ENCODE results near the gene ARHGEF1.

Gene ARHGEF1

GRCh38 chr19:41928754-41929535 is 46.0 kb downstream of the ARHGEF1 start (continued):
- peak; percentile 53 for TF ChIP-seq PATZ1 (tag by site-specific recombination; IDR thresholded peaks at IDR 0.05)
- 0 out of 2 replicates have a peak, but pooled peaks have one; percentile 63 for TF ChIP-seq ZSCAN18 (tag by site-specific recombination; IDR thresholded peaks at IDR 0.05)
- TF ChIP-seq, protein P1, sequence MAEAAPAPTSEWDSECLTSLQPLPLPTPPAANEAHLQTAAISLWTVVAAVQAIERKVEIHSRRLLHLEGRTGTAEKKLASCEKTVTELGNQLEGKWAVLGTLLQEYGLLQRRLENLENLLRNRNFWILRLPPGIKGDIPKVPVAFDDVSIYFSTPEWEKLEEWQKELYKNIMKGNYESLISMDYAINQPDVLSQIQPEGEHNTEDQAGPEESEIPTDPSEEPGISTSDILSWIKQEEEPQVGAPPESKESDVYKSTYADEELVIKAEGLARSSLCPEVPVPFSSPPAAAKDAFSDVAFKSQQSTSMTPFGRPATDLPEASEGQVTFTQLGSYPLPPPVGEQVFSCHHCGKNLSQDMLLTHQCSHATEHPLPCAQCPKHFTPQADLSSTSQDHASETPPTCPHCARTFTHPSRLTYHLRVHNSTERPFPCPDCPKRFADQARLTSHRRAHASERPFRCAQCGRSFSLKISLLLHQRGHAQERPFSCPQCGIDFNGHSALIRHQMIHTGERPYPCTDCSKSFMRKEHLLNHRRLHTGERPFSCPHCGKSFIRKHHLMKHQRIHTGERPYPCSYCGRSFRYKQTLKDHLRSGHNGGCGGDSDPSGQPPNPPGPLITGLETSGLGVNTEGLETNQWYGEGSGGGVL (tag by site-specific recombination; IDR thresholded peaks at IDR 0.05): peak; percentile 32; the same call in 1 of the 2 replicates
- no peak for TF ChIP-seq GLI4 (tag by site-specific recombination; IDR thresholded peaks at IDR 0.05)
- peak; percentile 49 for TF ChIP-seq ZNF266 (tag by site-specific recombination; IDR thresholded peaks at IDR 0.05; ENCODE audit: low read depth)
- peak; percentile 95 for TF ChIP-seq ZNF335 (tag by site-specific recombination; conservative IDR thresholded peaks at IDR 0.05)
- TF ChIP-seq ZNF785 (tag by site-specific recombination; IDR thresholded peaks at IDR 0.05): peak; percentile 84; the same call in 1 of the 2 replicates
- TF ChIP-seq KLF17 (tag by site-specific recombination; IDR thresholded peaks at IDR 0.05): peak; percentile 91
- TF ChIP-seq, protein P2, sequence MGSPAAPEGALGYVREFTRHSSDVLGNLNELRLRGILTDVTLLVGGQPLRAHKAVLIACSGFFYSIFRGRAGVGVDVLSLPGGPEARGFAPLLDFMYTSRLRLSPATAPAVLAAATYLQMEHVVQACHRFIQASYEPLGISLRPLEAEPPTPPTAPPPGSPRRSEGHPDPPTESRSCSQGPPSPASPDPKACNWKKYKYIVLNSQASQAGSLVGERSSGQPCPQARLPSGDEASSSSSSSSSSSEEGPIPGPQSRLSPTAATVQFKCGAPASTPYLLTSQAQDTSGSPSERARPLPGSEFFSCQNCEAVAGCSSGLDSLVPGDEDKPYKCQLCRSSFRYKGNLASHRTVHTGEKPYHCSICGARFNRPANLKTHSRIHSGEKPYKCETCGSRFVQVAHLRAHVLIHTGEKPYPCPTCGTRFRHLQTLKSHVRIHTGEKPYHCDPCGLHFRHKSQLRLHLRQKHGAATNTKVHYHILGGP (tag by site-specific recombination; IDR thresholded peaks at IDR 0.05): 0 out of 2 replicates have a peak, but pooled peaks have one; percentile 25

DNA sequence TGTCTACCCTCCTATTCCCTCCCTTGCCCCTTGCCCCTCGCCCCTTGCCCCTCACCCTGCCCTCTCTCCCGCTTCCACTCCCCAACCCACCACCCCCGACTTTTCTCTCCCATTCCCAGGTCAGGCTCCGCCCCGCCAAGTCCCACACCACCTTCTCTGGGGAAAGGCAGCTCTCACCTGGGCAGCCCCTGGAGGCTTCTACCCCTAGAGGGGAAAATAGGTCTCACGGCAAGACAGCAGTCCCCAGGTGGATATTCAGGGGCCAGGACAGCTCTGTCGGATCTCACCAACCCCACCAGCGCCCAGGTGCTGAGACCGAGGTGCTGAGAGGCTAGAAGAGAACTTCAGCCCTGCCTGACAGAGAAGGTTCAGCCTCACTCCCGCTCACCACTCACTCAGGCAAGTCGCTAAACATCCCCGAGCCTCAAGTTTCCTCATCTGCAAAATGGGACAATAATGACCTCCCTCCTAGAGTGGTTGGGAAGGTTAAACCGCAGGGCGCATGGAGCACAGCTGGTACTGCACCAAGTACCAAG is 46.6 kb downstream of the ARHGEF1 start:
- CTCF ChIA-PET: interaction anchor here (0.6 to 1.8 kb wide), 8 partner anchors 15 to 1560 kb away, joined by 3 to 5 read pairs (median 4); no protein-coding TSS in a partner anchor
- no peaks in the 10 kb centered on the region for H3K9me3 ChIP-seq (ENCODE audit: control insufficient read depth, insufficient read depth, low read depth, low read length)
- POLR2A ChIA-PET: interaction anchor here (0.6 to 2.0 kb wide), 3 partner anchors 57 to 102 kb away, joined by 4 to 7 read pairs (median 7); partner anchors contain the start of gene RPS19
- peaks cover 4% of the 10 kb centered on the region for H3K4me1 ChIP-seq (ENCODE audit: control insufficient read depth, insufficient read depth, low read length)
- H3K36me3 ChIP-seq (ENCODE audit: control insufficient read depth in 2 of 2, insufficient read depth in 1 of 2, low read length in 2 of 2): no peaks in the 10 kb centered on the region
- no peak overlapping the region for H3K27ac ChIP-seq (ENCODE audit: extremely low read depth, low read depth, low read length)
- no peak overlapping the region for H3K4me3 ChIP-seq (ENCODE audit: low read depth, low read length)
- TF ChIP-seq ZNF747 (tag by site-specific recombination; IDR thresholded peaks at IDR 0.05) (no peak), BCL11B (tag by site-specific recombination; IDR thresholded peaks at IDR 0.05; ENCODE audit: low read depth) (no peak), ZNF843 (tag by site-specific recombination; IDR thresholded peaks at IDR 0.05) (no peak), ZNF146 (tag by site-specific recombination; IDR thresholded peaks at IDR 0.05) (no peak), ZNF324 (tag by site-specific recombination; IDR thresholded peaks at IDR 0.05) (no peak), ZNF114 (tag by site-specific recombination; IDR thresholded peaks at IDR 0.05) (no peak), PRDM1 (tag by site-specific recombination; IDR thresholded peaks at IDR 0.05) (peak; percentile 55; the same call in 1 of the 2 replicates)
- TF ChIP-seq, protein P3, sequence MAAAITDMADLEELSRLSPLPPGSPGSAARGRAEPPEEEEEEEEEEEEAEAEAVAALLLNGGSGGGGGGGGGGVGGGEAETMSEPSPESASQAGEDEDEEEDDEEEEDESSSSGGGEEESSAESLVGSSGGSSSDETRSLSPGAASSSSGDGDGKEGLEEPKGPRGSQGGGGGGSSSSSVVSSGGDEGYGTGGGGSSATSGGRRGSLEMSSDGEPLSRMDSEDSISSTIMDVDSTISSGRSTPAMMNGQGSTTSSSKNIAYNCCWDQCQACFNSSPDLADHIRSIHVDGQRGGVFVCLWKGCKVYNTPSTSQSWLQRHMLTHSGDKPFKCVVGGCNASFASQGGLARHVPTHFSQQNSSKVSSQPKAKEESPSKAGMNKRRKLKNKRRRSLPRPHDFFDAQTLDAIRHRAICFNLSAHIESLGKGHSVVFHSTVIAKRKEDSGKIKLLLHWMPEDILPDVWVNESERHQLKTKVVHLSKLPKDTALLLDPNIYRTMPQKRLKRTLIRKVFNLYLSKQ (tag by site-specific recombination; IDR thresholded peaks at IDR 0.05; ENCODE audit: borderline replicate concordance): no peak
- TF ChIP-seq, protein P1 (tag by site-specific recombination; IDR thresholded peaks at IDR 0.05): no peak
